ENCODE results near the gene GSK3B. TPM values are rescaled to one million over a fixed set of nuclear protein-coding genes. Genes with fewer than 3 reads are reported as not detected.

Gene GSK3B
- total RNA-seq, 3 donors from 2014 or later (not counting 1 experiment from before 2014, with no cell fraction given): 61.3 to 67.0 (median 62.7) TPM

DNA sequence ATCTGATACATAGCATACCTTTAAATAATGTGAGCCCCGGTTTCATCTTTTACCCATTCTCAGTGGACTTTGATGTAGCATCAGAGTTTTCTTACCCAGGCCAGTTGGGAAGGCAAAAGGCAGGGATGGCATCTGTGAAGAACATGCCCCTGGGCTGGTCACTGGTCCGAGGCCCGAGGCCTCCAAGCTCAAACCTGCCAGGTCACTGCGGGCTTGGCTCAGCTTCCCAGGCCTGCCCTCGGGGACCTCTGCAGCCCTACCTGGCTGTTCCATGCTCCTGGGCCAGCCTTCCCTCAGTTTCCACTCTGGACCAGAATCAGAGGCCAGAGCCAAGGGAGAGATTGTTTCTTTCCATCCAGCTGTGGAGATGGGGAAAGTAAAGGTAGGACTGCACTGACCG is 285.4 kb downstream of the GSK3B start:
- H3K9me3 Mint-ChIP-seq: no peaks in the 10 kb centered on the region
- no peak for DNase-seq
- peak overlapping the region in 1 of 2 donors; percentile 93 for H3K27ac Mint-ChIP-seq
- no peaks in the 10 kb centered on the region for H3K9me3 ChIP-seq (ENCODE audit: control insufficient read depth, insufficient read depth, low read length)
- no peaks in the 10 kb centered on the region for H3K27me3 Mint-ChIP-seq (ENCODE audit: low read depth in 2 of 2)
- no peak for TF ChIP-seq CTCF (IDR thresholded peaks at IDR 0.05)
- H3K4me1 ChIP-seq (ENCODE audit: control insufficient read depth, insufficient read depth, low read length): peaks cover 15% of the 10 kb centered on the region
- no peaks in the 10 kb centered on the region for H3K36me3 ChIP-seq (ENCODE audit: control insufficient read depth, insufficient read depth, low read length)
- no peaks in the 10 kb centered on the region for H3K36me3 Mint-ChIP-seq
- no peak overlapping the region for H3K27ac ChIP-seq (ENCODE audit: low read length)
- 97% methylated on average over 6 of the region's 6 CpGs for WGBS (ENCODE audit: insufficient coverage)
- intact Hi-C loops (cut with micrococcal nuclease): no loop called here
- peak overlapping the region; percentile 52 for H3K4me3 Mint-ChIP-seq
- peaks cover 10 to 13% of the 10 kb centered on the region in 2 donors for H3K4me1 Mint-ChIP-seq
- ATAC-seq: no peak
- no peaks in the 10 kb centered on the region for H3K27me3 ChIP-seq (ENCODE audit: control insufficient read depth, insufficient read depth, low read length)
- no peak overlapping the region for H3K4me3 ChIP-seq (ENCODE audit: low read length)

DNA sequence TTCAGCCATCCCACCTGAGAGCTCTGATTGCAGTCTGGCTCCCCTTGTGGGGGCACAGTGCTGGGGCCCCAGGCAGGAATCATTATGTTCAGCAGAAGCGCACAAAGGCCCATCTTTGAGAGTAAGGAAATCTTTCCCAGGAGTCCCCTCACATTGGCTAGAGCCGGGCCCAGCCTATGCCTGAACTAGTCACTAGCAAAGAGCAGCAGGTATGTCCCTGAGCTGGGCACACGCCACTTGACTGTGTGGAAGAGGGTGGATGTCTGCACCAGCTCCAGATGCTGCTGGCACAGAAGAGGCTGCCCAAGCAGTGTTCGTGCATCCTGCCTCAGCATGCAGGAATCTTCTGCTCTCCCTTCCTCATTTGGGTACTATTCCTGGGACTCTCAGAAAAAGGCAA is 286.0 kb downstream of the GSK3B start:
- Mint-ChIP-seq H3K9me3 (no peaks in the 10 kb centered on the region), H3K4me3 (peak overlapping the region; percentile 52), H3K4me1 (peaks cover 10 to 13% of the 10 kb centered on the region in 2 donors), H3K27me3 (ENCODE audit: low read depth in 2 of 2) (no peaks in the 10 kb centered on the region), H3K36me3 (no peaks in the 10 kb centered on the region), H3K27ac (no peak overlapping the region)
- no peak for DNase-seq
- Histone ChIP-seq H3K27ac (ENCODE audit: low read length) (no peak overlapping the region), H3K9me3 (ENCODE audit: control insufficient read depth, insufficient read depth, low read length) (no peaks in the 10 kb centered on the region), H3K27me3 (ENCODE audit: control insufficient read depth, insufficient read depth, low read length) (no peaks in the 10 kb centered on the region), H3K4me3 (ENCODE audit: low read length) (no peak overlapping the region), H3K4me1 (ENCODE audit: control insufficient read depth, insufficient read depth, low read length) (peaks cover 15% of the 10 kb centered on the region), H3K36me3 (ENCODE audit: control insufficient read depth, insufficient read depth, low read length) (no peaks in the 10 kb centered on the region)
- WGBS (ENCODE audit: insufficient coverage): 98% methylated on average over 4 of the region's 4 CpGs
- TF ChIP-seq CTCF (IDR thresholded peaks at IDR 0.05): no peak
- intact Hi-C loops (cut with micrococcal nuclease): no loop called here
- no peak for ATAC-seq

DNA sequence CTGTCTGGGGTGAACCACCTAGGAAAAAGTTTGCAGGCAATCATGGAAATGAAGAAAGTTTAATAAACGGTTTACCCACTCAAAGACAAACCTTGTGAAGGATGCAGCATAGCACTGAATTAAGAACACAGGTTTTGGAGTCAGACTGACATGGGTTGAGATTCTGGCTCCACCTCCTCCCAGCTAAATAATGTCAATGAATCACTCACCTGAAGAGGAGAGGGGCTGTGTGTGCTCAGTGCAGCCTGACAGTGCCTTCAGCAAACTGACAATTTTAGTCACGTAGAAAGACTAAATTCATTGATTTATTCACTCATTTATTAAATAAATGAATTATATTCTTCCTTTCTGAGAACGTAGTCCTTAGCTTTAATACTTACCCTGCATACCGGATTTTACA is 293.4 kb downstream of the GSK3B start:
- TF ChIP-seq CTCF (IDR thresholded peaks at IDR 0.05): no peak
- Histone ChIP-seq H3K36me3 (ENCODE audit: control insufficient read depth, insufficient read depth, low read length) (no peaks in the 10 kb centered on the region), H3K27me3 (ENCODE audit: control insufficient read depth, insufficient read depth, low read length) (no peaks in the 10 kb centered on the region), H3K4me1 (ENCODE audit: control insufficient read depth, insufficient read depth, low read length) (no peaks in the 10 kb centered on the region), H3K4me3 (ENCODE audit: low read length) (no peak overlapping the region), H3K27ac (ENCODE audit: low read length) (no peak overlapping the region), H3K9me3 (ENCODE audit: control insufficient read depth, insufficient read depth, low read length) (no peaks in the 10 kb centered on the region)
- Mint-ChIP-seq H3K4me1 (no peaks in the 10 kb centered on the region), H3K27me3 (ENCODE audit: low read depth in 2 of 2) (peaks cover 11 to 26% of the 10 kb centered on the region in 2 donors), H3K4me3 (no peak overlapping the region), H3K9me3 (no peaks in the 10 kb centered on the region), H3K27ac (no peak overlapping the region), H3K36me3 (no peaks in the 10 kb centered on the region)
- no peak for DNase-seq
- no peak for ATAC-seq
- intact Hi-C loops (cut with micrococcal nuclease): no loop called here
- WGBS (ENCODE audit: insufficient coverage): 92% methylated on average over 3 of the region's 4 CpGs

DNA sequence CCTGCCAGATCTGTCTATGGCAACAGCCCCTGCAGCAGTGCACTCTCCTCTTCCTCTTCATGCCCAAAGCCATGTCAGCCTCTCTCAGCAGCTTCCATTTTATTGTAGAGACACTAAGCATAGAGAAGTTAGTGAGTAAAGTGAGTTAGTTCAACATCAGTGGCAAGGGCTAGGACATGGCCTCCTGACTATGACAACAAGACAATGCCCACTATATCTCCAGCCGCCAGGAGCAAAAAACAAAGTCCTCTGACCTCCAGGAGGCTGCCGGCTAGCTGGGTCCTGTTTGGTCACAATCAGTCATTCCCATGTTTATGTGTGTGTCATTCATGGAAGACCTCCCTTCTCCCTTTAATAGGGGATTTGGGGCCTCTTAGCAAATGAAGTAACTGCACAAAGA is 297.5 kb downstream of the GSK3B start:
- Mint-ChIP-seq H3K27me3 (ENCODE audit: low read depth in 2 of 2) (peaks cover 17% of the 10 kb centered on the region in 2 donors), H3K4me3 (no peak overlapping the region), H3K4me1 (no peaks in the 10 kb centered on the region), H3K36me3 (no peaks in the 10 kb centered on the region), H3K27ac (no peak overlapping the region), H3K9me3 (no peaks in the 10 kb centered on the region)
- no peak for ATAC-seq
- no peak for TF ChIP-seq CTCF (IDR thresholded peaks at IDR 0.05)
- no peak overlapping the region for H3K27ac ChIP-seq (ENCODE audit: low read length)
- H3K4me3 ChIP-seq (ENCODE audit: low read length): no peak overlapping the region
- H3K4me1 ChIP-seq (ENCODE audit: control insufficient read depth, insufficient read depth, low read length): no peaks in the 10 kb centered on the region
- no peaks in the 10 kb centered on the region for H3K27me3 ChIP-seq (ENCODE audit: control insufficient read depth, insufficient read depth, low read length)
- 92% methylated on average over 2 of the region's 2 CpGs for WGBS (ENCODE audit: insufficient coverage)
- DNase-seq: no peak
- no peaks in the 10 kb centered on the region for H3K9me3 ChIP-seq (ENCODE audit: control insufficient read depth, insufficient read depth, low read length)
- H3K36me3 ChIP-seq (ENCODE audit: control insufficient read depth, insufficient read depth, low read length): no peaks in the 10 kb centered on the region
- intact Hi-C loops (cut with micrococcal nuclease): no loop called here
